GM23338 (cell line): ENCODE data around the gene POU3F4. TPM values are rescaled to one million over a fixed set of nuclear protein-coding genes. Genes with fewer than 3 reads are reported as not detected.

Source experiments
- ATAC-seq: fragments of 200-7000 bp; cut with Tn5 transposase; 3 replicates; pipeline ENCODE4 v1.9.1; 2020
- DNase-seq: peaks from one replicate; pipeline ENCODE4 v3.0.0-alpha.2; 2015; ENCODE audit warnings: low spot score
- H2AFZ ChIP-seq: fragments of 200-600 bp; sonication (generic); 2 replicates; pipeline ENCODE4 v1.8.0; 2016; ENCODE audit warnings: antibody characterized with exemption, mild to moderate bottlenecking, moderate library complexity
- H3F3A ChIP-seq: fragments of 200-600 bp; sonication (generic); replicated peaks from 2 replicates; pipeline ENCODE4 v1.8.0; 2017; ENCODE audit warnings: antibody characterized with exemption, mixed run types, low read depth
- H3K27ac ChIP-seq: fragments of 200-600 bp; sonication (generic); 2 replicates; pipeline ENCODE4 v1.6.1; 2016; ENCODE audit warnings: low read depth
- H3K27me3 ChIP-seq: fragments of 200-600 bp; sonication (generic); 2 replicates; pipeline ENCODE4 v1.8.0; 2016; ENCODE audit warnings: mild to moderate bottlenecking, mixed run types, moderate library complexity; ENCODE audit not compliant: insufficient read depth
- H3K36me3 ChIP-seq: fragments of 200-600 bp; sonication (generic); 2 replicates; pipeline ENCODE4 v1.8.0; 2016; ENCODE audit warnings: mild to moderate bottlenecking; ENCODE audit not compliant: insufficient read depth
- H3K4me1 ChIP-seq: fragments of 200-600 bp; sonication (generic); 2 replicates; pipeline ENCODE4 v1.8.0; 2016; ENCODE audit warnings: mild to moderate bottlenecking, moderate library complexity; ENCODE audit not compliant: insufficient read depth
- H3K4me2 ChIP-seq: fragments of 200-600 bp; sonication (generic); 2 replicates; pipeline ENCODE4 v1.7.1; 2017; ENCODE audit warnings: mixed run types
- H3K4me3 ChIP-seq: fragments of 200-600 bp; sonication (generic); 2 replicates; pipeline ENCODE4 v1.6.1; 2016; ENCODE audit warnings: mixed run types
- H3K79me2 ChIP-seq: fragments of 200-600 bp; sonication (generic); replicated peaks from 2 replicates; pipeline ENCODE4 v1.8.0; 2017; ENCODE audit warnings: mild to moderate bottlenecking; ENCODE audit not compliant: insufficient read depth
- H3K9me2 ChIP-seq: fragments of 200-600 bp; sonication (generic); 2 replicates; pipeline ENCODE4 v1.8.0; 2017; ENCODE audit not compliant: insufficient read depth
- H4K20me1 ChIP-seq: fragments of 200-600 bp; sonication (generic); replicated peaks from 2 replicates; pipeline ENCODE4 v1.8.0; 2017; ENCODE audit warnings: mild to moderate bottlenecking; ENCODE audit not compliant: insufficient read depth
- H3K27ac Mint-ChIP-seq: 2 replicates; pipeline ENCODE4 v1.8.0; 2020; ENCODE audit warnings: inconsistent platforms, mild to moderate bottlenecking, moderate library complexity, mixed read lengths
- H3K27me3 Mint-ChIP-seq: 3 replicates; pipeline ENCODE4 v1.8.0; 2022; ENCODE audit warnings: low read depth, mild to moderate bottlenecking, moderate library complexity, mixed read lengths, inconsistent platforms; ENCODE audit not compliant: insufficient read depth, poor library complexity
- H3K36me3 Mint-ChIP-seq: 3 replicates; pipeline ENCODE4 v1.8.0; 2021; ENCODE audit warnings: low read depth, mild to moderate bottlenecking, inconsistent platforms, moderate library complexity, mixed read lengths
- H3K4me1 Mint-ChIP-seq: 3 replicates; pipeline ENCODE4 v1.8.0; 2020; ENCODE audit warnings: mild to moderate bottlenecking, inconsistent platforms, mixed read lengths
- H3K4me3 Mint-ChIP-seq: 3 replicates; pipeline ENCODE4 v1.8.0; 2021; ENCODE audit warnings: moderate library complexity, mild to moderate bottlenecking, inconsistent platforms, mixed read lengths
- H3K9me3 Mint-ChIP-seq: 3 replicates; pipeline ENCODE4 v1.8.0; 2020; ENCODE audit warnings: moderate library complexity, mild to moderate bottlenecking, inconsistent platforms, mixed read lengths
- CREB1 ChIP-seq: fragments of 250-450 bp; sonication (Bioruptor Pico); IDR thresholded peaks from 2 replicates; pipeline ENCODE4 v1.5.0; 2020; ENCODE audit warnings: low read depth, mild to moderate bottlenecking, moderate library complexity
- EZH2 ChIP-seq: fragments of 200-600 bp; sonication (generic); IDR thresholded peaks from one replicate; pipeline ENCODE4 v1.8.0; 2017; ENCODE audit warnings: antibody characterized with exemption, mild to moderate bottlenecking, low read depth; ENCODE audit not compliant: unreplicated experiment
- EZH2phosphoT487 ChIP-seq: fragments of 200-600 bp; sonication (generic); IDR thresholded peaks from one replicate; pipeline ENCODE4 v1.8.1; 2018; ENCODE audit warnings: antibody characterized with exemption; ENCODE audit not compliant: unreplicated experiment
- JUNB ChIP-seq: IDR thresholded peaks from one replicate; pipeline ENCODE4 v1.6.1; 2016; ENCODE audit warnings: antibody characterized with exemption; ENCODE audit not compliant: unreplicated experiment
- NANOG ChIP-seq: IDR thresholded peaks from 2 replicates; pipeline ENCODE4 v1.6.1; 2016; ENCODE audit warnings: antibody characterized with exemption, borderline replicate concordance
- STAT1 ChIP-seq: IDR thresholded peaks from one replicate; pipeline ENCODE4 v1.6.1; 2016; ENCODE audit warnings: antibody characterized with exemption; ENCODE audit not compliant: unreplicated experiment
- ZNF114 ChIP-seq: fragments of 250-450 bp; sonication (Bioruptor Pico); IDR thresholded peaks from 2 replicates; pipeline ENCODE4 v1.5.0; 2020; ENCODE audit warnings: mild to moderate bottlenecking, moderate library complexity
- ZNF331 ChIP-seq: fragments of 250-450 bp; sonication (Bioruptor Pico); IDR thresholded peaks from 2 replicates; pipeline ENCODE4 v1.5.0; 2020; ENCODE audit warnings: low read depth, mild to moderate bottlenecking, moderate library complexity
- polyA plus RNA-seq: library from polyadenylated mRNA; unstranded; fragments of >200 nt; fragmentation: Nextera tagmentation; extraction: Ambion mirVana; gene quantifications from 2 replicates; pipeline ENCODE4 v1.2.1, GENCODE V29; 2016
- total RNA-seq: library from RNA; depleted of rRNA; stranded (reverse); fragments of >200 nt; shearing (Covaris generic); gene quantifications from 2 replicates; pipeline ENCODE4 v1.2.3, GENCODE V29; 2014
- TF ChIP-seq, protein P1 (sequence below): IDR thresholded peaks from one replicate; pipeline ENCODE4 v1.6.1; 2018; ENCODE audit warnings: antibody characterized with exemption; ENCODE audit not compliant: unreplicated experiment
- TF ChIP-seq, protein P2 (sequence below): IDR thresholded peaks from 2 replicates; pipeline ENCODE4 v1.6.1; 2016; ENCODE audit warnings: antibody characterized with exemption
- TF ChIP-seq, protein P3 (sequence below), 2 experiments: fragments of 200-600 bp in 1 of 2; sonication (generic) in 1 of 2; conservative IDR thresholded peaks; 2 replicates each; pipeline versions ENCODE4 v1.5.1 to v1.6.1; 2016 to 2017; ENCODE audit warnings: antibody characterized with exemption in 2 of 2, low read depth in 2 of 2, mild to moderate bottlenecking in 2 of 2, moderate library complexity in 1 of 2

The POU3F4 gene
- total and polyA plus RNA-seq, 2 experiments from 2014 or later, result 1.1 to 1.5 TPM

DNA sequence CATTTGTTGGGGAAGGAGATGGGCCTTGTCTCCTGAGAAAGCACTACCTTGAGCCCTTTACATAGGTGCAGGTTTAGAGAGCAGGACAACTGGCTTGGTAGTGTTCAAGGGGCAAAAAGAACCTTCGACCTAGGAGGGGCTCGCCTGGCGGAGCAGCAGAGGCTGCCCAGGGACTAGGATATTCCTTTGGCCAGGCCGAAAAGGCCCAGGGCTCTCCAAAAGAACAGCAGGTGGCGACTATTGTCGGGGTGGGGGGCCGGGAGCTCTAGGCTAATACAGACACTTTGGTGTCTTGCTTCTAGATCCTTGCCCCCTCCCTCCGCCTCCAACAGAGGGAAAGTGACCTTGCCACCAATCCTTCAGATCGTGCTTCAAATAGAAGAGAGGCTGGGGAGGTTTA, 7.1 kb upstream of the POU3F4 start (continued):
- TF ChIP-seq, protein P1, sequence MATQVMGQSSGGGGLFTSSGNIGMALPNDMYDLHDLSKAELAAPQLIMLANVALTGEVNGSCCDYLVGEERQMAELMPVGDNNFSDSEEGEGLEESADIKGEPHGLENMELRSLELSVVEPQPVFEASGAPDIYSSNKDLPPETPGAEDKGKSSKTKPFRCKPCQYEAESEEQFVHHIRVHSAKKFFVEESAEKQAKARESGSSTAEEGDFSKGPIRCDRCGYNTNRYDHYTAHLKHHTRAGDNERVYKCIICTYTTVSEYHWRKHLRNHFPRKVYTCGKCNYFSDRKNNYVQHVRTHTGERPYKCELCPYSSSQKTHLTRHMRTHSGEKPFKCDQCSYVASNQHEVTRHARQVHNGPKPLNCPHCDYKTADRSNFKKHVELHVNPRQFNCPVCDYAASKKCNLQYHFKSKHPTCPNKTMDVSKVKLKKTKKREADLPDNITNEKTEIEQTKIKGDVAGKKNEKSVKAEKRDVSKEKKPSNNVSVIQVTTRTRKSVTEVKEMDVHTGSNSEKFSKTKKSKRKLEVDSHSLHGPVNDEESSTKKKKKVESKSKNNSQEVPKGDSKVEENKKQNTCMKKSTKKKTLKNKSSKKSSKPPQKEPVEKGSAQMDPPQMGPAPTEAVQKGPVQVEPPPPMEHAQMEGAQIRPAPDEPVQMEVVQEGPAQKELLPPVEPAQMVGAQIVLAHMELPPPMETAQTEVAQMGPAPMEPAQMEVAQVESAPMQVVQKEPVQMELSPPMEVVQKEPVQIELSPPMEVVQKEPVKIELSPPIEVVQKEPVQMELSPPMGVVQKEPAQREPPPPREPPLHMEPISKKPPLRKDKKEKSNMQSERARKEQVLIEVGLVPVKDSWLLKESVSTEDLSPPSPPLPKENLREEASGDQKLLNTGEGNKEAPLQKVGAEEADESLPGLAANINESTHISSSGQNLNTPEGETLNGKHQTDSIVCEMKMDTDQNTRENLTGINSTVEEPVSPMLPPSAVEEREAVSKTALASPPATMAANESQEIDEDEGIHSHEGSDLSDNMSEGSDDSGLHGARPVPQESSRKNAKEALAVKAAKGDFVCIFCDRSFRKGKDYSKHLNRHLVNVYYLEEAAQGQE, result no peak
- TF ChIP-seq ZNF331 (CRISPR knock-in tag) (no peak), EZH2phosphoT487 (no peak), NANOG (no peak), CREB1 (CRISPR knock-in tag) (no peak), EZH2 (no peak)
- TF ChIP-seq, protein P2, sequence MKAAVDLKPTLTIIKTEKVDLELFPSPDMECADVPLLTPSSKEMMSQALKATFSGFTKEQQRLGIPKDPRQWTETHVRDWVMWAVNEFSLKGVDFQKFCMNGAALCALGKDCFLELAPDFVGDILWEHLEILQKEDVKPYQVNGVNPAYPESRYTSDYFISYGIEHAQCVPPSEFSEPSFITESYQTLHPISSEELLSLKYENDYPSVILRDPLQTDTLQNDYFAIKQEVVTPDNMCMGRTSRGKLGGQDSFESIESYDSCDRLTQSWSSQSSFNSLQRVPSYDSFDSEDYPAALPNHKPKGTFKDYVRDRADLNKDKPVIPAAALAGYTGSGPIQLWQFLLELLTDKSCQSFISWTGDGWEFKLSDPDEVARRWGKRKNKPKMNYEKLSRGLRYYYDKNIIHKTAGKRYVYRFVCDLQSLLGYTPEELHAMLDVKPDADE, result no peak
- TF ChIP-seq, protein P3, sequence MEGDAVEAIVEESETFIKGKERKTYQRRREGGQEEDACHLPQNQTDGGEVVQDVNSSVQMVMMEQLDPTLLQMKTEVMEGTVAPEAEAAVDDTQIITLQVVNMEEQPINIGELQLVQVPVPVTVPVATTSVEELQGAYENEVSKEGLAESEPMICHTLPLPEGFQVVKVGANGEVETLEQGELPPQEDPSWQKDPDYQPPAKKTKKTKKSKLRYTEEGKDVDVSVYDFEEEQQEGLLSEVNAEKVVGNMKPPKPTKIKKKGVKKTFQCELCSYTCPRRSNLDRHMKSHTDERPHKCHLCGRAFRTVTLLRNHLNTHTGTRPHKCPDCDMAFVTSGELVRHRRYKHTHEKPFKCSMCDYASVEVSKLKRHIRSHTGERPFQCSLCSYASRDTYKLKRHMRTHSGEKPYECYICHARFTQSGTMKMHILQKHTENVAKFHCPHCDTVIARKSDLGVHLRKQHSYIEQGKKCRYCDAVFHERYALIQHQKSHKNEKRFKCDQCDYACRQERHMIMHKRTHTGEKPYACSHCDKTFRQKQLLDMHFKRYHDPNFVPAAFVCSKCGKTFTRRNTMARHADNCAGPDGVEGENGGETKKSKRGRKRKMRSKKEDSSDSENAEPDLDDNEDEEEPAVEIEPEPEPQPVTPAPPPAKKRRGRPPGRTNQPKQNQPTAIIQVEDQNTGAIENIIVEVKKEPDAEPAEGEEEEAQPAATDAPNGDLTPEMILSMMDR (conservative IDR thresholded peaks at IDR 0.05; ENCODE audit: low read depth in 2 of 2), result no peak

DNA sequence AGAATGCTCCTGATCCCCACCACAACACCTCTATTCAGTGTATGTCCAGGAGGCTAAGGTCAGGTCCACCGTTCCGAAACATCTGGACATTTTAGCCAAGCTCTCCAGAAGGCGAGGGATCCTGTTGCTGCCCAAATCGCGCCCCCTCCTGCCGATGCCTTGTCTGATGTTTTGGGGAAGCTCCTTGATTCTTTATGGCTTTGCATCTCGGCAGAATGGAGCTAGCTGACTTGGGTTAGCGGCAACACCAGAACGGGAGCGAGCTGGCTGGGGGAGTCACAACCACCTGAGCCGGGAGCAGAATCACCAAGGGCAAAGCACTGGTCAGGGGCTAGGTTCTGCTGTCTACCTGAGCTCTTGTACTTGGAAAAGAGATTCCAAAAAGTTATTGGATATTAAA, 6.6 kb upstream of the POU3F4 start:
- no peaks in the 10 kb centered on the region for H3K9me2 ChIP-seq
- H3K4me2 ChIP-seq, result no peak overlapping the region
- no peak overlapping the region for H2AFZ ChIP-seq
- H3K27me3 ChIP-seq, result peaks cover 13% of the 10 kb centered on the region
- DNase-seq, result peak; percentile 6
- Mint-ChIP-seq H3K4me3 (peak overlapping the region; percentile 70), H3K4me1 (peaks cover 58% of the 10 kb centered on the region), H3K9me3 (no peaks in the 10 kb centered on the region), H3K27me3 (peaks cover 29% of the 10 kb centered on the region), H3K27ac (no peak overlapping the region), H3K36me3 (no peaks in the 10 kb centered on the region)
- 0 out of 2 replicates have a peak overlapping the region, but pooled peaks have one; percentile 26 for H3K4me3 ChIP-seq
- no peaks in the 10 kb centered on the region for H3F3A ChIP-seq
- H3K27ac ChIP-seq, result no peak overlapping the region
- H3K36me3 ChIP-seq, result no peaks in the 10 kb centered on the region
- no peaks in the 10 kb centered on the region for H3K79me2 ChIP-seq
- ATAC-seq, result peak; percentile 70
- H4K20me1 ChIP-seq, result no peaks in the 10 kb centered on the region
- no peaks in the 10 kb centered on the region; the same call in 1 of the 2 replicates for H3K4me1 ChIP-seq
- TF ChIP-seq, protein P1, result no peak
- TF ChIP-seq, protein P3 (conservative IDR thresholded peaks at IDR 0.05; ENCODE audit: low read depth in 2 of 2), result no peak; a peak in 1 of 4 replicates
- no peak for TF ChIP-seq ZNF114
- TF ChIP-seq STAT1, result no peak
- TF ChIP-seq JUNB, result no peak
